SK-N-SH (cell line): ENCODE measurements around the gene JAG1.
A peak's percentile ranks its signal among the peaks of the same experiment; 100 is the strongest.

Source experiments
- CHD2 ChIP-seq: fragments of 150-350 bp; IDR thresholded peaks from 2 replicates; pipeline ENCODE4 v1.6.1; 2018; ENCODE audit warnings: low read length; ENCODE audit not compliant: partially characterized antibody
- CTCF ChIP-seq: fragments of 200-600 bp; sonication (generic); IDR thresholded peaks from 2 replicates; pipeline ENCODE4 v1.6.1; 2017; ENCODE audit warnings: antibody characterized with exemption, mild to moderate bottlenecking, moderate library complexity
- EP300 ChIP-seq, 2 experiments: IDR thresholded peaks; 2 replicates each; pipeline versions ENCODE4 v1.4.0 to v1.6.1; 2012; ENCODE audit warnings: borderline replicate concordance in 1 of 2, low read depth in 1 of 2, low read length in 1 of 2
- EZH2phosphoT487 ChIP-seq: fragments of 200-600 bp; sonication (generic); IDR thresholded peaks from 2 replicates; pipeline ENCODE4 v1.6.1; 2017; ENCODE audit warnings: low read depth, mixed run types, mild to moderate bottlenecking, antibody characterized with exemption, moderate library complexity, borderline replicate concordance
- MAX ChIP-seq: IDR thresholded peaks from 2 replicates; pipeline ENCODE4 v1.4.0; 2012; ENCODE audit warnings: low read depth

DNA sequence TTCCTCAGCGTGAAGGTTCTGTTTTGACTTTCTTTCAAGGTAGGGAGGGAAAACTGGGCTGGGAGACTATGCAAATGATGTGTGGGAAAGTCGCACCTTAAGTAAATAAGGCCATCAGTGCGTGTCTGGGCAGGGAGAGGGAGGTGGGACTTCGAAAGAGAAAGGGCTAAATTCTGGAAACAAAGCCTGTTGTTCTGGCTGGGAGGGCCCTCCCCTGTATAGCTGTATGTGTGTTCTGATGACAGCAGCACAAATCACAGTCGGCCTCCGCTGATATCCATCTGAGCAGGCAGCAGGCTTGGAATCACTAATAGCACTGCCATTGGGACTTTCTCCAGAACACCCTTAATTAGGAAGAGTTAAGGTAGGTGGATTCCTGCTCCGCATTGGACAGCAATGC is 19.2 kb downstream of the JAG1 start:
- TF ChIP-seq CTCF (no peak), CHD2 (peak; percentile 52), EP300 (IDR thresholded peaks at IDR 0.05; ENCODE audit: borderline replicate concordance in 1 of 2, low read depth in 1 of 2, low read length in 1 of 2) (peak in 1 of 2 experiments; percentile 62; a peak in 1 of 4 replicates), MAX (no peak), EZH2phosphoT487 (no peak)
